GM15510 (cell line): ENCODE measurements around the gene BCL2.

Experiments used
- POLR2A ChIP-seq: IDR thresholded peaks from 3 replicates; pipeline ENCODE4 v1.6.1; 2011; ENCODE audit warnings: borderline replicate concordance; ENCODE audit not compliant: insufficient read length; ENCODE audit errors: extremely low read depth

BCL2 gene

DNA sequence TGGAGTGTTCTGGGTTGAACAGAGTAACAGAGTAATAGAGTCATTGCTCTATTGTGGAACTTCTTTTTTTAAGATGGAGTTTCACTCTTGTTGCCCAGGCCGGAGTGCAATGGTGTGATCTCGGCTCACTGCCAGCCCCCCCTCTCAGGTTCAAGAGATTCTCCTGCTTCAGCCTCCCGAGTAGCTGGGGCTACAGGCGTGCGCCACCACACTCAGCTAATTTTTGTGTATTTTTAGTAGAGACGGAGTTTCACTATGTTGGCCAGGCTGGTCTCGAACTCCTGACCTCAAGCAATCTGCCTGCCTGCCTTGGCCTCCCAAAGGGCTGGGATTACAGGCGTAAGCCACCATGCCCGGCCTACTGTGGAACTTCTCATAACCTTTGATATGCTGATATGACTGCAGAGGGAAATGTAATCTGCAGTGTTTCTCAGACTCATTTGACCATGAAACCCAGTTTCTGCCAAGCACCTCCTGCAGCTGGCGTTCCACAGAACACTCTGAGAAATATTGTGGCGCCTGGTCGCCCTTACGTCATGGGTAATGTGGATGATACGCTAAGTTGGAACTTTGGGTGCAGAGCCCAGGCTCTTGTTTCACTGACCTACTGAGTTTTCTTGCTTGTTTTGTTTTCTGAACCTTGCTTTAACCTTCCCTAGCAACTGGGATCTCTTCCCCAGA is 213.8 kb downstream of the BCL2 start:
- TF ChIP-seq POLR2A, result no peak

DNA sequence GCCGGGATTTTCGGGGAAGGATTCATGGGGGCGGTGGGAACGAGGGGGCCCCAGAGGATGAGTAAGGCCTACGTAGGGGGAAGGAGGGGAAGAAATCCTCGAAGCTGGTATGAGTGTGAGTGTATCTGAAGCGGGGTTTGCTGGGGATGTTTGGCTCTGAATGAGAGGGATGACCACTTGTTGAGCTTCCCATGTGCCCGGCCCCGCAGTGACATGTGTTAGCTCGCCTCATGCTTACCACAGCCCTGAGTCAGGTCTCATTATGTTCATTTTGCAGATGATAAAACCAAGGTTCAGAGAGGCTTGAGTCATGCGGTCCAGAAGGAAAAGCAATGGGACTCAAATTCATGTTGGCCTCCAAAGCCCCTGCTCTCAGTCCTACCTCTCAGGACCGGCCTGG is 214.7 kb downstream of the BCL2 start:
- TF ChIP-seq POLR2A, result no peak

DNA sequence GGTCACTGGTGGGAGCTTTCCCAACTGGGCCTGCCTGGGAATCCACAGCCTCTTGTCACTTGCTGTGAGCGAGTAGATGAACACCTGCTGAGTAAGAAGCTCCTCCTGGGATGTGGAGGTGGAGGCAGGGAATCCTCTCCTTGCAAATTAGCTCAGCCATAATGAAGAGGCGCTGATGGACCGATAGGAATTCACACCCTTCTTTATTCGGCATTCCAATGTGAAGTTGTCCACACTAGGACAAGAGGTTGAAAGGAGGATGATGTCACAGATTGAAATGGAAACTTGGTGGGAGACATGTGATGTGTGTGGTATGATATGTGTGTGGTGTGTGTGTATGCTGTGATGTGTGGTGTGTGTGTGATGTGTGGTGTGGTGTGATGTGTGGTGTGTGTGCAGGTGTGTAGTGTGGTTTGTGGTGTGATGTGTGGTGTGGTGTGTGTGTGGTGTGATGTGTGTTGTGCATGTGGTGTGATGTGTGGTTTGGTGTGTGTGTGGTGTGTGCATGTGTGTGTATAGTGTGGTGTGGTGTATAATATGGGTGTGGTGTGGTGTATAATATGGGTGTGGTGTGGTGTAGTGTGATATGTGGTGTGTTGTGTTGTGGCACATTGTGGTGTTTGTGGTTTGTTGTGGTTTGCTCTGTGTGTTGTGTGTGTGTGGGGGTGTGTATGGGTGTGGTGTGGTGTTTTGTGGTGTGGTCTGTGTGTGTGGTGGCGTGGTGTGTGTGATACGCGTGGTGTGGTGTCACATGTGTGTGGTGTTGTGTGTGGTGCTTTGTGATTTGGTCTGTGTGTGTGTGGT is 216.4 kb downstream of the BCL2 start:
- no peak for TF ChIP-seq POLR2A

DNA sequence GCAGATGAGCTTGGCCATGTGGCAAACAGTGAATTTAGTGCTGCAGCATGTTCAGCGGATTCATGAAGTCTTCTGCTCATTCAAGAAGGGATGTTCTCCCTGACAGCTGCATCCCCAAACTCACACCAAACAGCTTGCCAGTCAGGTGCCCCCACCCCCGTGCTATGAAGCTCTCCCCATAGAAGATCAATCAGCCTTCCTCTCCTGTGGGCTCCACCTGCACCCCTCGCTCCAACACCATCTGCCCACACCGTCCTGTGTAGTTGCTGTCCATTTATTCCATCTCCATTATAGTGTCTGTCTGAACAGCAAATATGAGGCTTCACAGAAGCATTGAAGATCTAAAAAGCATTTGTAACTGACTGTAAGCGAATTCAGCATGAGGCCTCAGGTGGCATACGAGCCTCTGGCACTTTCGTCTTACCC is 218.9 kb downstream of the BCL2 start:
- no peak for TF ChIP-seq POLR2A

DNA sequence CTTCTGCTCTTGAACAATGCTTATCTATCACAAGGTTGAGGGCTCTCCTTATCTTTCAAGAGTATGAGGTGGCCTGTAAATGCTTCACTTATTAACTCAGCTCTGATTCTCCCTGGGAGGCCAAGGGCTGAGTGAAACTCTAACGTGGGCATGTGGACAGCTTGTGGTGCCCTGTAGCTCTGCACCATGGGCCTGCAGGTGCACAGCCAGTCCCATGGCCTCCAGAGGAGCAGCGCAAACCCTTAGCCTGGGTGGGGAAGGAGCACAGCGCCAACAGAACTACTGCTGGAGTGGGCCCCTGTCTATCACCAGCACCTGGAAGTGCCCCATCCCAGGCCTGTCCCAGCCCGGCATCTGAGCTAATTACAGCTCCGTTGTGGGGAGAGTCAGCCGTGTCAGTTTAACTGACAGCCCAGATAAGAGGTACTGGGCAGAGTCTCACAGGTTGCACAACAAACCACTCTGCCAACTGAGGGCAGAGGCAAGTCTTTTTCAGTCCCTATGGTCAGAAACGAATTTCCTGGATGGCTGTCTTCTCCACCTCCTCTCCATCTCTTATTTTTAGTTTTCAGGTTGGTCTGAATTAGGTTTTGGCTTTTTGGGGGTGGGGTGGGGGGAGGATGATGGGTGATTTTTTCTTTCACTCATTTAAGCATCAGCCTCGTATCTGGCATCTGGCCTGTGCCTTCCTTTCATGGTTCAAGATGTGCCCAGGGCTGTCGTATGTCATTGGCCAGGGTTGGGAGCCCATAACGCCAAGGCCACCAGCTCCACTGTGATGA is 219.5 kb downstream of the BCL2 start:
- TF ChIP-seq POLR2A, result no peak

DNA sequence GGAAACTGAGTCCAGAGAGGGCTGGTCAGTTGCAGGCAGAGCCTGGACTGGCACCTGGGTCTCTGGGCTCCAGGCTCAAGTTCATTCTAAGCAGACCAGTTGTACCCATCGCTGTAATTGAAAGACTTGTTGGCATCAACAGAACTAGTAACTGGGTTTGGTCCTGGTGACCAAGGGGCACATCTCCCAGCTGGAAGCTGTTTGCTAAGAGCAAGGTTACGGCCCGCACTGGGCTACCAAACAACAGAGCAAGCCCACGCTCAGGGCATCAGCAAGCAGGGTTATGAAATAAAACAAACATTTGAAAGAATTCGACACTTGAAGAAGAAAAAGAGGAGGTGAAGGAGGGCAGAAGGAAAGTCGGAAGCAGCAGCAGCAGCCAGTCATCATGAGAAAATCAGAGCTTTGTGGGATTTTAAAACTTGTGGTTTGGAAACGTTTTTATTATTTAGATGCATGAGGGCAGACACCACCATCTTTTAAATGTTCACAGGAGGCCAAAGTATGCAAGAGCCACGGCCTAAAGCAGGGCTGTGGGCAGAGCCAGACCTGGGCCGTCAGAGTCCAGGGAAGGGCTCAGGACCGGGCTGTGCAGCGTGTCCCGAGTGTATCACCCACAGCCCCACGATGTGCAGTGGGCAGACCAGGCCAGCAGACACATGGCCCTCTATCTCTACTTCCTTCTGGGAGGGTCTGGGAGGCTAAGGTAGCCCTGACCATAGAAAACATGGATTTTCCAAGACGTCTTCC is 220.3 kb downstream of the BCL2 start:
- TF ChIP-seq POLR2A, result no peak

DNA sequence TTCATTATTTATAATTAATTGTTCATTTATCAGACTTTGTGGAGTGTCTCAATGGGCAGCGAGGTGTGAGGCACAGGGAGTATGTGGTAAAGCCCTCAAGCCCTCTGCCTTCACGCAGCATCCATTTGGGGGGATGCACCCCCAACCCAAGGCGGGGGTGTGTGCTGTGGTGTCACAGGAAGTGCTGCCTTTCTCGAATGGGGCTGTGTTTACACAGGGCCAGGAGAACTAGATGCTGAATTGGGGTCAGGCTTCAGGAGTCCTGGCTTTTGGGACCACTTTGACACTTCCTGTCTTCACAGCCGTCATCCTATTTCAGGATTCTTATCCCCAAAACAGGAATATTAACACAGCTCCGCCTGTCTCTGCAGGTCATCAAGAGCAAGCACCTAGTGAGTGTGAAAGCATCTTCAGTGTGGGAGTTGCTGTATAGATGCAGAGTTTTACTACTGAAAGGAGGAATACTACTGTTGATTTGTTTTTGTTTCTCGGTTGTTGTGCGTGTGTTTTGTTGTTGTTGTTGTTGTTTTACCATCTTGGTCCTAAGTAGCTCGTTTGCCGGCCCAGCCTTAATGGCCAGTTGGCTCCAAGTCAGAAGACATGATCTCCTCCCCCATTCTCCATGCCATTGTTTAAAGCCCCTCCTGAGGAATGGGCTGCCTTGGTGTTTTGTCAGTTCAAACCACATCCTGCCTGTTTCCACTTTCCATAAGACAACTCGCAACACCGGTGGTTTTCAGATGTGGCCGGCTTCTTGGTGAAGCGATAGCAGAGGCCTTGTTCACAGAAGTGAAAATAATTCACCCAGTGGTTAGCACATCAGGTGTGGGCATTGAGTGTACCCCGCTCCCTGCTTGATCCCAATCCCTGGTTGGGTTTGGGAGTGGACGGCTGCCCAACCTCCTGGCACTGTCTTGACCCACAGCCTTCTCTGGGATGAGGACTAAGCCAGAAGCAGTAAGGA is 221.3 kb downstream of the BCL2 start:
- no peak for TF ChIP-seq POLR2A

DNA sequence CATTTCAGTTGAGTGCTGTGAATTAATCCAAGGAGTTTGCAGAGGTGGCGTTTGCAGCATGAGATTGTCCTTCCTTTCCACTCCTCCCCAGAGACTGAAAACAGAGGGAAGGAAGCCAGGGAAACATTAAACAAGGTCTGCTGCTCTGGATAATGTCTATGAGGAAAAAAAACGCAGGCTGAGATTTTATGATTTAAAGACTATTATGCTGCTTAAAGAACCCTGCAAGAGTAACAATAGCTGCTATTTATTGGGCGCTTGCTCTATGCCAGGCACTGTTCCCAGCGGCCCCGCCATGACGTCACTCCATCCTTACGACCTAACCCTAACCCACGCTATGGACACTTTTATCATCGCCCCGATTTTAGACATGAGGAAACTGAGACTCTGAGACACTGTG is 222.4 kb downstream of the BCL2 start:
- TF ChIP-seq POLR2A, result no peak

DNA sequence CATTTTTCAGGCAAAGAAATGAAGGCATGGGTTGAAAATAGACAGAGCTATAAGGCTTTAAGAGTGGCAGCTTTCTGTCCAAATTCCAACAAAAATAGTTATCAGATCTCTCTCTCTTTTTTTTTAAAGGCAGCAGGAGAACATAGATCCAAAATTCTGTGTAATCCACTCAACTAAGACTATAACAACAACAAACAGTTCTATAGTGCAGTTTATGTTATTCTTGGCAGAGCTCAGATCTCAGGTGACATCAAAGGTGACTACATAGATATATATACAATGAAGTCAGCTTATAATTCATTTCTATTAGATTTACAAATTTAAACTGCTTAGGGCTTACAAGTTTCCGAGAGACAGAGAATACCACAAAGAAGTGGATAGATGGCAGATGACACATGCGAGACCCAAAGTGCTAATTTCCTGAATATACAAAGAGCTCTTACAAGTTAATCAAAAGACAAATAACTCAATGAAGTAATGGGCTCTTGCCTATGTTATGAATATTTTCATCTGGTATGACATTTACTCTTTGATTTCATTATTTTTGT is 223.2 kb downstream of the BCL2 start:
- TF ChIP-seq POLR2A, result no peak

DNA sequence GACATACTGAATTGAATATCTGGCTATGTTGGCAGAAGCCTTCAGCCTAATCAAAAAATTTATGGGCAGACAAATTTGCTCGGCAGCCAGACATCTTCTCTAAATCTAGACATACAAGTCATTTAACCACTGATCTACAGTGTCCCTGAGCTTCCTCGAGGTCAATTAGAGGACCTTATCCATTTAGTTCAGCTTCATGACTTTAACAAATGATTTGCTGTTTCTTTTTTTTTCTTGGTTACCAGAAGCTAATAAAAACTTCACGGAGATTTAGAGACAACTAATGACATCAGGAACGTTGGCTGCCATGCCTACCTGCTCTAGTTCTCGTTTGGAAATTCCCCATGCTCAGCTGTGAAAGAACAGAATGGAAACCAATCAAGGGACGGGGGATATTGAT is 223.8 kb downstream of the BCL2 start:
- TF ChIP-seq POLR2A, result no peak

DNA sequence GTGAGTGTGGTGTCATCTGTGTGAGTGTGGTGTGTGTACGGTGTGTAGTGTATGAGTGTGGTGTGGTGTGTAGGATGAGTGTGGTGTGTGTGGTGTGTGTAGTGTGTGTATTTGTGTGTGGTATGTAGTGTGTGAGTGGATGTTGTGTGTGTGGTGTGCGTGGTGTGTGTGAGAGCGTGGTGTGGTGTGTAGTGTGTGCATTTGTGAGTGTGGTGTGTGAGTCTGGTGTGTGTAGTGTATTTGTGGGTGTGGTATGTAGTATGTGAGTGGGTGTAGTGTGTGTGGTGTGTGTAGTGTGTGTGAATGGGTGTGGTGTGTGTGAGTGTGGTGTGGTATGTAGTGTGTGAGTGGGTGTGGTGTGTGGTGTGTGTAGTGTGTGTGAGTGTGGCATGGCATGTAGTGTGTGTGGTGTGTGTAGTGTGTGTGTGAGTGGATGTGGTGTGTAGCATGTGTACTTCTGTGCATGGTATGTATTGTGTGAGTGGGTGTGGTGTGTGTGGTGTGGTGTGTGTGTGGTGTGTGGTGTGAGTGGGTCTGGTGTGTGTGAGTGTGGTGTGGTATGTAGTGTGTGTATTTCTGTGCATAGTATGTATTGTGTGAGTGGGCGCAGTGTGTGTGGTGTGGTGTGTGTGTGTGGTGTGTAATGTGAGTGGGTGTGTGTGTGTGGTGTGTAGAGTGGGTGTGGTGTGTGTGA is 227.8 kb downstream of the BCL2 start:
- TF ChIP-seq POLR2A, result no peak

DNA sequence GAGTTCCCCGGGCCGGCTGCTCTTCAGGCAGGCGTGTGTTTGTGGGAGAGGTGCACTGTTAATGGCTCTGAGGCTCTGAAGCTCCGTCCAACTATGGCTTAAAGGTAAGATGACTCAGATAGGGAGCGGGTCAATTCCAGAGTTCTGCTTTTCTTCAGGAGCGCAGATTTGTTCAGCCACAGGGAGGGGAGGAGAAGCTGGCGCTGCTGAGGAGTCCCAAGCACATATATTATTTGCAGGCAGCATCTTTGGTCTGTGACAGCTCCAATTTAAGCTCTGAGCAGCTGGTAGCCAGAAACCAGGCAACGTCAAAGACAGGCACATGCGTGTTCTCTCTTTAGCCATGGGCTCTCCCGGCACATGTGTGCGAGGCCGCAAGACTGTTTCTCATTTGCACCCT is 229.2 kb downstream of the BCL2 start:
- TF ChIP-seq POLR2A, result no peak

DNA sequence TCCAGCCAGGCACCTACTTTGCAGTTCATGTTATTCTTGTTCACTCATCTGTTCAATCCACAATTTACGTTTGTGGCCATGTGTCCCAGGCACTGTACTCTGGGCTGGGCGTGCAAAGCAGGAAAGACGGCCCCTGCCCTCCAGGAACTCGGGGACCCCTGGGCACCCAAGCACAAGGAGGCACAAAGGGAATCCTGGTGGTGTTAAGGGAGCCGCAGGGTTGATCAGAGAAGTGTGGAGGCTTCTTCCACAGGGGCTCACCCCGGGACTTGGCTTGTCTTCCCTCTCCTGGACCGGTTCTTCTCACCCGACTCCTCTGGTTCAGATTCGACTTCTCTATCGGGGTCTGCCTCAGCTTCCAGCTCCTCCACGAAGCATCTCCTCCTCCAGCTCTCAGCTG is 230.5 kb downstream of the BCL2 start:
- no peak for TF ChIP-seq POLR2A

DNA sequence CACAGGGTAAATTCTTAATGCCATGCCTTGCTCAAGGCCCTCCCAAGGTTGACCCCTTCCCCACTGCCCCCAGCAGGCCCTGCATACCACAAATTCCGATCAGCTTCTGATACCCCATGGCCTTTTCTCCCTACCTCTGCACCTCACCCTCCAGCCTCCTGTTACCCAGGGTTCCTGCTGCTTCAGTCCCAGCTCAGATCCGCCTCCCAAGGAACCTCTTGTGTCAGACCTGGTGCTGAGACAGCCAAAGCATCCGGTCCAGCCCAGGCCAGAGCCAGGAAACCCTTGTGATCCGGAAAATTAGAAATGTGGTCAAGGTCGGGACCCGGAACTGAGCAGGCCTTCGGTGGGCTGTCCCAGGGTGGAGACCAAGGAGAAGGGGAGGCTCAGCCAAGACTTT is 231.3 kb downstream of the BCL2 start:
- TF ChIP-seq POLR2A, result no peak
